ENCODE data around the gene MIPOL1. TPM values are rescaled to one million over a fixed set of nuclear protein-coding genes. Genes with fewer than 3 reads are reported as not detected.
"Not testable (repeated sequence)": the region's sequence is repeated elsewhere in the genome, so short reads cannot be mapped to it uniquely, and the experiment has no call there.

MIPOL1 gene
- total RNA-seq, 1 donor from 2014 or later, result 25.8 TPM

DNA sequence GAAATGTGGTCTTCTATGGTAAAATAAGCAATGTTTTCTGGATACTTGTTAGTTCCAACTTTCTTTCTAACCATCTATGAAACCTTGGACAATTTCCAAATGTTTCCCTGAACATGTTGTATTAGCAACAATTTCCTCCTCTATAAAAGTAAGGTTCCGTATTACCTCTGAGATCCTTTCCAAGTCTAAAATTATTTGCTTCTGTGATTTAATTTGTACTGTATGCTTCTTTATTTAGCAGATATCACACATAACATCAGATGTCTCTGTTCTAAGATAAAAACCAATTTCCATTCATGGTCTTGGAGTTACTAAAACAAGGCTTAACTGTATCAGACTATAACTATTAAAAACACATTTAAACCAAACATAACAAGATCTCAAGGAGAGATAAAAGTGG lies 220.1 kb downstream of the MIPOL1 start:
- no peak for ATAC-seq
- intact Hi-C loops (cut with DNase I), result no loop called here

DNA sequence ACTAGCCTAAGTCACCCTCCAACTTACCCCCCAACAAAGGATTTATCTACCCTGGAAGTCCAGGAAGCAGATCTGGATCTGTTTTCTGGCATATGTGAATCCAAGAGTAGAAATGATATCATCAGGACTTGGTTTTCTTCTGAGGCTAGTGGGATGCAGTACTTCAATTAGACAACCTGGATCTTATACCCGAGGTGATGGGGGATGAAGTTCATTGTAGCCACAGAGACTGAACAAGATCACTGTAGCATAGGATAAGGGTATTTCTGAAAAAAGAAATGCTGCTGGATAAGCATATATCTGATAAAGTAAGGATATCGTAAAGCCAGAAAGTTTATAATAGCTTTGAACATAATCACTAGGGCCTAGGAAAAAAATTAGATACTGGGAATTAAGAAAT lies 222.9 kb downstream of the MIPOL1 start:
- intact Hi-C loops (cut with DNase I), result no loop called here
- no peak for ATAC-seq
- no peak for DNase-seq (ENCODE audit: low spot score)

More for the DNA sequence above, 220.1 kb downstream of the MIPOL1 start:
- no peak for DNase-seq (ENCODE audit: low spot score)

DNA sequence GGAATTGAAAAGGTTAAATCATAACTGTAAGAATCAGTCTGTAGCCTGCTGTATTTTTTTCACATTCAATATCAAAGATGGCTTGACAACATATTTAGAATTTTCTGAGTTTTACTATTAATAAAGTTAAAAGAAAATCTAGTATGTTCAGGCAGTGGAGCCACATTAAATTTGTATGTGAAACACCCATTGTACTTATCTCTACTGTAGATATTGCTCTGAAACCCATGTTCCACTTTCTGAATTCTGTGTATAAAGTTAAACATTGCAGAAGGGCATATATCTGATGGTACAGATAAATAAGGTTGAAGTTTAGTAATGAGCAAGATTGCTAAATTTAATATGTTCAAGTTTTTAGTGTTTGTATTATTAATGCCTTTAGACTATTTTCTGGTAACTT lies 224.6 kb downstream of the MIPOL1 start:
- DNase-seq (ENCODE audit: low spot score) (no peak), ATAC-seq (no peak)
- intact Hi-C loops (cut with DNase I), result no loop called here

DNA sequence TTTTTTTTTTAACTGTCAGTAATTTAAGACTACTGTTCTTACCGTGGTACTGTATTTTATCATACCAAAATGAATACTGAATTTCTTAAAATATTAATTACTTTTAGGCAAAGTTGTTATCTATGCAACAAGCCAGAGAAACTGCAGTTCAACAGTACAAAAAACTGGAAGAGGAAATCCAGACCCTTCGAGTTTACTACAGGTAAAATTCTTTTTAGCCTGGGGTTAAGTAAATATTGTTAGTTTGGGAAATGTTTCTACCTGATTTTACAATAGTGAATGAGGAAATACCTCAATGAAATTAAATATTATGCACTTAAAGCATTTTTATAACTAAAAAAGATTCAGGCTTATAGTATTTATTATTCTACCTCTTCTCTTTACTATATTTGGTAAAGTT lies 225.0 kb downstream of the MIPOL1 start:
- ATAC-seq, result no peak
- intact Hi-C loops (cut with DNase I), result no loop called here

DNA sequence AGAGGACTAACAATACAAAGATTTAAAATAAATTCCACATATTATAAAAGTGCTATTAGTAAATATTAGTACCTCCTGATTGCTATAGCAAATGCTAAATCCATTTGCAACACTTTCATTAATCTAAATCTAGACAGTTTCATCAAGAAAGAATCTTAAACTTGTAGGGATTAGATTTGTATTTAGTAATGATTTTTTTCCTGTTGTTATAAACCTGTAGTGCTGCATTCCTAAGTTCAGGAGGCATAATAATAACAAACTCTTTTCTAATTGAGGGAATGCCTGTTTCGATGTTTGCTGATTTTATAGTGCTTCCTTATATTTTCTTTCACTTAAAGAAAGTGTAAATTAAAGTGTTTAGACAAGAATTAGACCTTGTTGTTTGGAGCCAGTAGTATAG lies 231.2 kb downstream of the MIPOL1 start:
- intact Hi-C loops (cut with DNase I), result no loop called here
- ATAC-seq (no peak), DNase-seq (ENCODE audit: low spot score) (no peak)

More for the DNA sequence above, 225.0 kb downstream of the MIPOL1 start:
- no peak for DNase-seq (ENCODE audit: low spot score)

DNA sequence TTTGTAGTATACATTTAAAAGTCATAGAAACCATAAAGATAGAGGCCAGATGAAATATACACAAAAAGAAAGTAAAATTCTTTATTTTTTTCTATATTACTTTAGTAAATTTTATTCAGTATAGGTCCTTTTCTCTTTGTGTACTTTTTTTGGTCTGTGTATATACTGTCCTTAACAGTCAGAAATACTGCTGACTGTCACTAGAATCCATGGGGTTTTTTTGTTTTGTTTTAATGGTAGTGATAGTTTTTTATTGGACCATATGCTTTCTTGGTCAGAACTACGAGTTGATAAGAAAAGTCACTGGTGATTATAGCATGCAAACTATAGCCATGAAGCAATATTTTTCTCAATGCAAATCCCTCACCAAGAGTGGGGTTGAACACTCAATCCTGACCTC lies 231.9 kb downstream of the MIPOL1 start:
- intact Hi-C loops (cut with DNase I), result no loop called here
- DNase-seq (ENCODE audit: low spot score), result no peak
- no peak for ATAC-seq

DNA sequence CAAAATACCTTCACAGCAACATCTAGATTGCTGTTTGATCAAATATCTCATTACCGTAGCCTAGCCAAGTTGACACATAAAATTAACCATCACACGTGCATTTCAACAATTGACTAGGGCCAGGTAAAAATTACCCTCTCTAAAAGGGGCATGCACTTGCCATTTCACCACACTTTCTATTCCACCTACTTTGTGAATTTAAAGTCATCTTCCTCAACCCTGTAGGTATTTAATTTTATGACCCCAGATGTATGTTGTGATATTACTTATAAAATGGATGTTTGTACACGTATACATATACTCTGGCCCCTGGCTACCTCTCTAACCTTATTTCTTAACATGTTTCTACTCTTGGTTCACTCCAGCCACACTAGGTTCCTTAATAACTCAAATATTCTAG lies 237.1 kb downstream of the MIPOL1 start:
- DNase-seq (ENCODE audit: low spot score) (no peak), ATAC-seq (no peak)
- intact Hi-C loops (cut with DNase I), result no loop called here

DNA sequence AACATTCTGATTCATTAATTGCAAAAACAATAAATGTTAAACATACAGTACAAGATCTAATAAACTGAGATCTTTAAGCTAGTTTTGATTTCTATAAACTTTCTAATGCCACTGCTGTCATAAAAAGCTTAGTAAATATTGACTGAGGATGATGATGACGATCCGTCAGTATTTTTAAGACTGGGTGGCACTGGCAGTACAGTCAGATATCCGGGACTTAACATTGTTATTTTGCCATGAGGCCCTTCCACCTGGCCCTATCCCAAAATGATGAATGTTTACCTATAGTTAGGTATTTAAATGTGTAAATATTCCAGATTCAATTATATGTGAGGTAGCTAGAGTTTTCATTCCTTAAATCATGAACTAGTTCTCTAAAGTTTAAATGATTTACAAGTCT lies 238.8 kb downstream of the MIPOL1 start:
- intact Hi-C loops (cut with DNase I), result no loop called here
- ATAC-seq (no peak), DNase-seq (ENCODE audit: low spot score) (no peak)

DNA sequence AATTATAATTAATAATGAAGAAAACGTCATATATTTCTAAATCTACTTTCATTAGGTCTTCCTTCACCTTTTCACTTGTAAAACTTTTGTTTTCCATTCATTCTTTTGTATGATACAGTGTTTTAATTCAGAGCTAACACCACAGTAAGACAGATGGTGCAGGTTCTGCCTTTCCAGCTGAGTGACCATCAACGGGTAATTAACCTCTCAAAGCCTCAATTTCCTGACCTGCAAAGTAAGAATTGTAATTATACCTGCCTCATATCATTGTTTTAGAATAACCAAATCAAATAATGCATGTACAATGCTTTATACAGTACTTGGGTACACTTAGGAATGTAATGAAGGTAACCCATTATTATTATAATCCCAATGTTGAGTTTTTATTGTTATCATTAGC lies 239.8 kb downstream of the MIPOL1 start:
- intact Hi-C loops (cut with DNase I), result no loop called here
- ATAC-seq (no peak), DNase-seq (ENCODE audit: low spot score) (no peak)

DNA sequence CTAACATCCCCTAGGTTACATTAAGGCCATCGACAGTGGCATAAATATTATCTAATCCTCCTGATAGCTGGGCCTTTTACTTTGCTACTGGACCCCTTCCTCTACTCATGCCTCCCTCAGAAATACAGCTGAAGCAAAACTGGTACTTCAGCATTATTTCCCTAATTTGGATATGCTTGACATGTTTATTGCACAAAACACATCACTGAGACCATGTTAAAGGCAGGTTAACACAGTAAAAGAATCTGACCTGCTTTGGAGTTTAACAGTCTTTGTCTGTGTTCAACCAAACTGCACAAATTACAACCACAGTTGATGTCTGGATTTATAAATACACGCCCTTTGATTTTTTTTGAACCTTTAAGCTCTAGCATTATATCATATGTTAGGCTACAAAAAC lies 240.7 kb downstream of the MIPOL1 start:
- no peak for ATAC-seq
- intact Hi-C loops (cut with DNase I), result no loop called here

DNA sequence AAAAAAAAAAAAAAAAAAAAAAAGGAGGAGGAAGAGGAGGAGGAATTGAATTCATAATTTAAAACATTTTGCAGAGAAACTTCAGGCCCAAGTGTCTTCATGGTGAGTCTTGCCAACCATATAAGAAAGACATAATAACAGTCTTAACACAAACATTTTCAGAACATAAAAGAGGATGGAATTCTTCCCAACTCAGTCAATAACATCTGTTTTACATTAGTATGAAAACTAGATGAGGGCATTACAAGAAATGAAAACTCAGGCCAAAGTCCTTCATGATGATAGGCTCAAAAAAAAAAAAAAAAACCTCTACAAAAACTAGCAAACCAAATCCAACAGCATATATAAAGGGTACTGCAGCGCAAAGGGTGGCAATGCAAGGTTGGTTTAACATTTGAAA lies 245.7 kb downstream of the MIPOL1 start:
- ATAC-seq (no peak), DNase-seq (ENCODE audit: low spot score) (no peak)
- intact Hi-C loops (cut with DNase I), result no loop called here

More for the DNA sequence above, 240.7 kb downstream of the MIPOL1 start:
- DNase-seq (ENCODE audit: low spot score), result no peak

DNA sequence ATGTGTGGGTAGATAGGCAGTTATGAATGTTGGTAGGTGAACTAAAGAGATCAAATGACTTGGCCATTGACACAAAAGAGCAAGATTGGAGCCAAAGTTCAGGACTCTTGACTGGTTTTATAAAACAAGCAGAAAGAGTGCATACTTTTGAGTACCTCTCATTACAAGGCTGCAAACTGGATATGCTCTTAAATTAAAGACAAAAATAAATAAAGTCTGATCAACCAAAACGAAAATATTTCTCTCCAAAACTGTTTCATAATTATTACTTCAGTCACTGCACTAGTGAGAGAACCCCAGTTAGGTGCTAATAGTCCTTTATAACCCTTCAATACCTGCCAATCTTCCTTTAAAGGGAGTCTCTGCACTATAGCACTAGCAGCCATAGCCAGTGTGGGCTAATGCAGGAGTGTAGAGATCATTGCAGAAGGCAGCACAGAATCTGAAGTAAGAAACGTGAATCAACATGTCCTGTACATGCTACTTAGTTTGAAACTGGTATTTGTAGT lies 250.2 kb downstream of the MIPOL1 start:
- intact Hi-C loops (cut with DNase I), result no loop called here
- ATAC-seq (no peak), DNase-seq (ENCODE audit: low spot score) (no peak)

DNA sequence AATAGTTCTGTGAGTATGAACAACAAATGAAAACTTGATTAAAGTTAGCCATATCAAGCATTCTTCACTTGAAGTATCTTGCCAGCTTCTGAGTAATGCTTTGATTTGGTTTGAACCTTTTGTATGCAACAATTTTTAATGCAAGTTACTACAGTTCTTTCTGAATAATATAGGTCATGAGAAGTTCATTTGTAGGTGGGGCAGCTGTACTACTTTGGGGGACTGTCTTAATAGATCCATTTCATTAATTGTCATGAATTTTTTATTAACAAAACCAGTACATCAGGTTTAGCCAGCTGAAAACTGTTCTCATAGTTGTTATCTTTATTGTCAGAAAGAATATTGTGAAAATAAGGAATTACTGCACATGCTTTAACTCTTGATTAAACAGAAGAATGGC lies 254.6 kb downstream of the MIPOL1 start:
- DNase-seq (ENCODE audit: low spot score), result no peak
- no peak for ATAC-seq
- intact Hi-C loops (cut with DNase I), result no loop called here

DNA sequence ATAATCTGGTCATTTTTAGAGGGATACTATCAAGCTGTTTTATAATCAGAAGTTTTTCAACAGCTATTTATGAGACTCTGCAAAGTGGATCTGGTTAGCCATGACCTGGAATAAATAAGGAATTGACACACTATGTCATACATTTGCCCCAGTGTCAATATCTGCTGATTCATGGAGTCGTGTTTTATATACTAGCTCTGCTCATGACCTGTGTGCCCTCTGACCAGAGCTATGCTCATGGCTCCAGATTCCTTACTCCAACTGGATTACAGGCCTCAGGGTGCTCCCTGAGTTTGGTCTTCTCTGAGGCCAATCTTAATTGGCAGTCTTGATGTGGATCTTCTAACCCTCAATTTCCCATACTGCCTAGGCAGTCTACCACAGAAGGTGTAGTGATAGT lies 256.2 kb downstream of the MIPOL1 start:
- intact Hi-C loops (cut with DNase I), result no loop called here
- ATAC-seq (no peak), DNase-seq (ENCODE audit: low spot score) (no peak)

DNA sequence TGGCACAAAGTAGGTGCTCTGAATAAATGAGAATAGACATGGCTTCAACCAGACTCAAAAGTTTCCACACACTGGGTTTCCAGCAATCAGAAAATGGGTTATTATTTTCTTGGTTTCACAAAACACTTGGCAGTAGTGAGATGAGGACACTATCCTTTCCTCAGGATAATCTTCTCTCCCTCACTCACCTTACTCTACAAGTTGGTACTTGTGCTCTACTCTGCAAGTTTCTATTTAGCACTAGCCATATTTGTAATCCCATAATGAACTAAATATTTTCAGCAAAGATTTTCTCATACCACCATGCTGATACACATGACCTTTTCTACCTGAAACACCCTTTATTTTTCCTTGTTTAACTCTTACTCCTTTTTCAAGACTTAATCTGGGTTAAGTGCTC lies 259.6 kb downstream of the MIPOL1 start:
- ATAC-seq (no peak), DNase-seq (ENCODE audit: low spot score) (no peak)
- intact Hi-C loops (cut with DNase I), result no loop called here

DNA sequence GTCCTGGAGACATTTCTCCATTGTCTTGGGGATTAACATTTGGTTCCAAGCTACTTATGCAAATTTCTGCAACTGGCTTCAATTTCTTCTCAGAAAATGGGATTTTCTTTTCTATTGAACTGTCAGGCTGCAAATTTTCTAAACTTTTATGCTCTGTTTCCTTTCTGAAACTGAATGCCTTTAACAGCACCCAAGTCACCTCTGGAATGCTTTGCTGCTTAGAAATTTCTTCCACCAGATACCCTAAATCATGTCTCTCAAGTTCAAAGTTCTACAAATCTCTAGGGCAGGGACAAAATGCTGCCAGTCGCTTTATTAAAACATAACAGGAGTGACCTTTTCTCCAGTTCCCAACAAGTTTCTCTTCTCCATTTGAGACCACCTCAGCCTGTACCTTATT lies 264.7 kb downstream of the MIPOL1 start:
- DNase-seq (ENCODE audit: low spot score); ATAC-seq; intact Hi-C loops (cut with DNase I): not testable (repeated sequence)

DNA sequence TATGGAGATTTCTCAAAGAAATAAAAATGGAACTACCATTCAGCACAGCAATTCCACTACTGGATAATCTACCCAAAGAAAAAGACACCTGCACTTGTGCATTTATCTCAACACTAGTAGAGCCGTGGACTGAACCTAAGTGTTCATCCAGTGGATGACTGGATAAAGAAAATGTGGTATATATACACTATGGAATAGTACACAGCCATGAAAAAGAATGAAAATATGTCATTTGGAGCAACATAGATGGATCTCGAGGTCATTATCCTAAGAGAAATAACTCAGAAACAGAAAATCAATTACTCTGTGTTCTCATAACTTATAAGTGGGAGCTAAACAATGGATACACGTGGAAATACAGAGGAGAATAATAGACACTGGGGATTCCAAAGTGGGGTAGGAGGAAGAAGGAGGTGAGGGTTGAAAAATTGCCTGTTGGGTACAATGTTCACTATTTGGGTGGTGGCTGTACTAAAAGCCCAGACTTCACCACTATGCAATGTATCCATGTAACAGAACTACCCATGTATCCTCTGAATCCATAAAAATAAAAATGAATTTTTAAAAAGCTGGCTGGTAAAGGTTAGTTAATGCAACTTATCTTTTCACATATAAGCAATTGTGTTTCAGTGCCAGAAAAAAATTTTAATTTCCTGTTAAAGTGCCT lies 266.6 kb downstream of the MIPOL1 start:
- ATAC-seq, result no peak
- DNase-seq (ENCODE audit: low spot score), result no peak
- intact Hi-C loops (cut with DNase I), result no loop called here

DNA sequence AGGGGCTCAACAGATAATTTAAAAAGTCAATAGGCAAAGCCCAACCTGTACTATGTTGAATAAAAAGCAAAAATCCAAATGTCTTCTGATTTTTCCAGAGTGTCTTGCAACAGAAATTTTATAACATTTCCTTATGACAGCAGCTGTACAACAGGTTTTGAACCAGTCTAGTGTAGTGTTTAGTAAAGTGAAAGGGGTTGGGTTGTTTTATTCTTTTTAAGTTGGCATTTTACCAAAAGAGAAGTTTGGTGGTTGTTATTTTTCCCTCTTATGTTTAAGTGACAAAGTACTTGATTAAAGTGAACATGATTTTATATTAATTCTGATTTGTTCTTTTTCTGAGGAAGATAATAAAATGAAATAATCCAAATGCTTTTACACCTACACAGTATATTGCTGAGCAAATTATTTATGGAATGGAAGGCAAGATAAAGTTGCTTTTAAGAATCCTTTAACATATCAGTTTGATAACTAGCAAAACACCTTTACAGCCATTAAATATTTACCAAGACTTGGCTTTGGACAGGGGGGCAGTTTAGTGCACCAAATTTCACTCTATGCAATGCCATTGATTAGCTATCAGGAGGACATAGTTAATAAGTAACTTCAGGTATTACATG lies 268.4 kb downstream of the MIPOL1 start:
- ATAC-seq, result no peak
- intact Hi-C loops (cut with DNase I), result no loop called here
- no peak for DNase-seq (ENCODE audit: low spot score)

DNA sequence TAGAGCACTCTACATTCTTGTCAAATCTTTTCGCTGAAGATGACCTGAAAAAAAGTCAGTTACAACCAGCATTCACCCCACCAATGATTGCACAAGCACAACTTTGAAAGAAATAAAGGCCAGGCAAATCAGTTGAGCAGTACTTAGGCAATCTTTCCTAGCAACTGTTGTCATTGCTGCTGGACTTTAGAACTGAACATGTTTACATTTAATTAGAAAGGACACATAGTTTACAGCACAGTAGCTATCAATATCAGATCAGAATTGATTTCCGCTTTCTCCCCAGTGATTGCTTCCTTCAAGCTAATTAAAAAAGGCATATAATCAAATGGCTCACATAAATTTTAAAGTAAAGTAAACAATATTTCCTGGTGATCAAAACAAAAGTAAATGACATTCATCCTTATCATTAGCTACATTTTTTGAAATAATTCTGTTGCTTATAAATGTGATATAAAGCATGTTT lies 268.9 kb downstream of the MIPOL1 start:
- no peak for ATAC-seq
- intact Hi-C loops (cut with DNase I), result no loop called here
- DNase-seq (ENCODE audit: low spot score), result no peak

DNA sequence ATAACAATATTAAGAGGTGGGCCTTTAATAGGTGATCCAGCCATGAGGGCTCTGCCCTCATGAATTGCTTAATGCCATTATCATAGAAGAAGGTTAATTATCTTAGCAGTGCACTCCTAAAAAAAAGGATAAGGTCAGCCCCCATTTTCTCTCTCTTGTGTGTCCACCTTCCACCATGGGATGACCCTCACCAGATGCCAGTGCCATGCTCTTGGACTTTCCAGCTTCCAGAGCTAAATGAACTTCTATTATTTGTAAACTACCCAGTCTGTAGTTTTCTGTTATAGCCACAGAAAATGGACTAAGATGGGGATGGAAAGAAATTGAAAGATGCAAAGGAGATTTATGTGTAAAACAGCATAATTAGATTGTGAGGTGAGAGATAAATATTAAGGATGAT lies 271.9 kb downstream of the MIPOL1 start:
- ATAC-seq (no peak), DNase-seq (ENCODE audit: low spot score) (no peak)

DNA sequence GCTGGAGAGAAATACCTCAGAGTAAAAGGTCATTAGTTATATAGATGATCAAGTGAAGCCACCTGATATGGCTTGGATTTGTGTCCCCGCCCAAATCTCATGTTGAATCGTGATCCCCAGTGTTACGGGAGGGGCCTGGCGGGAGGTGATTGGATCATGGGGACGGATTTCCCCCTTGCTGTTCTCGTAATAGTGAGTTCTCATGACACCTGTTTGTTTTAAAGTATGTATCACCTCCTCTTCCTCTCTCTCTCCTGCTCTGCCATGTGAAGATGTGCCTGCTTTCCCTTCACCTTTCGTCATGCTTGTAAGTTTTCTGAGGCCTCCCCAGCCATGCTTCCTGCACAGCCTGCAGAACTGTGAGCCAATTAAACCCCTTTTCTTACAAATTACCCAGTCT lies 272.5 kb downstream of the MIPOL1 start:
- DNase-seq (ENCODE audit: low spot score), result no peak
- intact Hi-C loops (cut with DNase I), result no loop called here
- ATAC-seq, result no peak

More for the DNA sequence above, 271.9 kb downstream of the MIPOL1 start:
- intact Hi-C loops (cut with DNase I), result no loop called here
